Measurements from ENCODE around the gene SLC22A12. TPM values are rescaled to one million over a fixed set of nuclear protein-coding genes. Genes with fewer than 3 reads are reported as not detected.

The SLC22A12 gene
- total RNA-seq, 1 donor from 2014 or later = not detected

GRCh38 chr11:64632237-64632636 is 41.2 kb downstream of the SLC22A12 start:
- TF ChIP-seq CTCF (IDR thresholded peaks at IDR 0.05; ENCODE audit: insufficient read depth, low read depth, low read length) (no peak), EZH2 (IDR thresholded peaks at IDR 0.05; ENCODE audit: insufficient read depth, low read length) (no peak)
- no peak overlapping the region for H3K4me2 ChIP-seq (ENCODE audit: low read length)
- no peak for FAIRE-seq
- Mint-ChIP-seq H3K4me1 (ENCODE audit: low read depth, unreplicated experiment) (no peaks in the 10 kb centered on the region), H3K27ac (ENCODE audit: unreplicated experiment) (no peak overlapping the region), H3K9me3 (ENCODE audit: unreplicated experiment) (peaks cover 1% of the 10 kb centered on the region), H3K4me3 (ENCODE audit: unreplicated experiment) (no peak overlapping the region), H3K36me3 (ENCODE audit: low read depth, unreplicated experiment) (peaks cover 6% of the 10 kb centered on the region), H3K27me3 (ENCODE audit: low read depth, unreplicated experiment) (peaks cover 80% of the 10 kb centered on the region)
- H3K79me2 ChIP-seq (ENCODE audit: insufficient read depth, low read length) = no peaks in the 10 kb centered on the region
- no peaks in the 10 kb centered on the region for H4K20me1 ChIP-seq (ENCODE audit: insufficient read depth, low read length)
- H3K36me3 ChIP-seq (ENCODE audit: insufficient read depth, low read length) = no peaks in the 10 kb centered on the region
- DNase-seq (ENCODE audit: low read depth) = no peak
- H3K9ac ChIP-seq (ENCODE audit: low read length) = no peak overlapping the region
- H3K4me1 ChIP-seq (ENCODE audit: insufficient read depth, low read length) = no peaks in the 10 kb centered on the region
- no peak overlapping the region for H3K27ac ChIP-seq (ENCODE audit: low read depth, low read length)
- H2AFZ ChIP-seq (ENCODE audit: low read depth, low read length) = no peak overlapping the region
- peaks cover 11% of the 10 kb centered on the region for H3K27me3 ChIP-seq (ENCODE audit: insufficient read depth, low read length)
- H3K9me3 ChIP-seq (ENCODE audit: insufficient read depth, low read depth, low read length) = no peaks in the 10 kb centered on the region
- no peak overlapping the region for H3K4me3 ChIP-seq (ENCODE audit: insufficient read depth, low read depth, low read length)

- no peak overlapping the region for H3K9ac ChIP-seq (ENCODE audit: low read length)
- H3K4me2 ChIP-seq (ENCODE audit: low read length) = no peak overlapping the region
- H3K36me3 ChIP-seq (ENCODE audit: insufficient read depth, low read length) = no peaks in the 10 kb centered on the region
- Mint-ChIP-seq H3K9me3 (ENCODE audit: unreplicated experiment) (peaks cover 1% of the 10 kb centered on the region), H3K27ac (ENCODE audit: unreplicated experiment) (no peak overlapping the region), H3K4me1 (ENCODE audit: low read depth, unreplicated experiment) (no peaks in the 10 kb centered on the region), H3K36me3 (ENCODE audit: low read depth, unreplicated experiment) (peaks cover 6% of the 10 kb centered on the region), H3K4me3 (ENCODE audit: unreplicated experiment) (no peak overlapping the region), H3K27me3 (ENCODE audit: low read depth, unreplicated experiment) (peaks cover 79% of the 10 kb centered on the region)
- FAIRE-seq (no peak), DNase-seq (ENCODE audit: low read depth) (no peak)
- H4K20me1 ChIP-seq (ENCODE audit: insufficient read depth, low read length) = no peaks in the 10 kb centered on the region
- no peak overlapping the region for H3K4me3 ChIP-seq (ENCODE audit: insufficient read depth, low read depth, low read length)
- no peaks in the 10 kb centered on the region for H3K79me2 ChIP-seq (ENCODE audit: insufficient read depth, low read length)
- H3K4me1 ChIP-seq (ENCODE audit: insufficient read depth, low read length) = no peaks in the 10 kb centered on the region
- H2AFZ ChIP-seq (ENCODE audit: low read depth, low read length) = no peak overlapping the region
- H3K27me3 ChIP-seq (ENCODE audit: insufficient read depth, low read length) = peaks cover 14% of the 10 kb centered on the region
- no peak overlapping the region for H3K27ac ChIP-seq (ENCODE audit: low read depth, low read length)
- TF ChIP-seq EZH2 (IDR thresholded peaks at IDR 0.05; ENCODE audit: insufficient read depth, low read length) = no peak
- TF ChIP-seq CTCF (IDR thresholded peaks at IDR 0.05; ENCODE audit: insufficient read depth, low read depth, low read length) = no peak
- H3K9me3 ChIP-seq (ENCODE audit: insufficient read depth, low read depth, low read length) = no peaks in the 10 kb centered on the region
These were observed 41.6 kb downstream of the SLC22A12 start for GRCh38 chr11:64632654-64633053.

- no peak overlapping the region for H3K9ac ChIP-seq (ENCODE audit: low read length)
- Mint-ChIP-seq H3K9me3 (ENCODE audit: unreplicated experiment) (peaks cover 1% of the 10 kb centered on the region), H3K27me3 (ENCODE audit: low read depth, unreplicated experiment) (peaks cover 72% of the 10 kb centered on the region), H3K27ac (ENCODE audit: unreplicated experiment) (no peak overlapping the region), H3K4me1 (ENCODE audit: low read depth, unreplicated experiment) (no peaks in the 10 kb centered on the region), H3K4me3 (ENCODE audit: unreplicated experiment) (no peak overlapping the region), H3K36me3 (ENCODE audit: low read depth, unreplicated experiment) (peaks cover 2% of the 10 kb centered on the region)
- H2AFZ ChIP-seq (ENCODE audit: low read depth, low read length) = no peak overlapping the region
- no peaks in the 10 kb centered on the region for H3K36me3 ChIP-seq (ENCODE audit: insufficient read depth, low read length)
- H3K9me3 ChIP-seq (ENCODE audit: insufficient read depth, low read depth, low read length) = no peaks in the 10 kb centered on the region
- TF ChIP-seq EZH2 (IDR thresholded peaks at IDR 0.05; ENCODE audit: insufficient read depth, low read length) (no peak), CTCF (IDR thresholded peaks at IDR 0.05; ENCODE audit: insufficient read depth, low read depth, low read length) (no peak)
- H3K27ac ChIP-seq (ENCODE audit: low read depth, low read length) = no peak overlapping the region
- peaks cover 21% of the 10 kb centered on the region for H3K27me3 ChIP-seq (ENCODE audit: insufficient read depth, low read length)
- H3K79me2 ChIP-seq (ENCODE audit: insufficient read depth, low read length) = no peaks in the 10 kb centered on the region
- no peak overlapping the region for H3K4me2 ChIP-seq (ENCODE audit: low read length)
- H3K4me3 ChIP-seq (ENCODE audit: insufficient read depth, low read depth, low read length) = no peak overlapping the region
- no peak for DNase-seq (ENCODE audit: low read depth)
- no peak for FAIRE-seq
- H4K20me1 ChIP-seq (ENCODE audit: insufficient read depth, low read length) = no peaks in the 10 kb centered on the region
- H3K4me1 ChIP-seq (ENCODE audit: insufficient read depth, low read length) = no peaks in the 10 kb centered on the region
These were observed 42.6 kb downstream of the SLC22A12 start for GRCh38 chr11:64633555-64634159.
